ENCODE data around the gene BAIAP2. TPM values are rescaled to one million over a fixed set of nuclear protein-coding genes. Genes with fewer than 3 reads are reported as not detected.

The BAIAP2 gene
- total and polyA plus RNA-seq, 2 of the 13 experiments (the other 11 are each of a cell fraction or from before 2014, with no cell fraction given): 22.5 to 24.0 TPM

GRCh38 chr17:81000631-81001357 lies 34.2 kb upstream of the BAIAP2 start (continued):
- TF ChIP-seq DDIT3 (CRISPR knock-in tag; IDR thresholded peaks at IDR 0.05) (no peak), PAXIP1 (CRISPR knock-in tag; conservative IDR thresholded peaks at IDR 0.05) (peak; percentile 32; the same call in 1 of the 2 replicates), POLR2AphosphoS2 (IDR thresholded peaks at IDR 0.05; ENCODE audit: low read depth, low read length) (no peak), ZEB1 (IDR thresholded peaks at IDR 0.05; ENCODE audit: insufficient replicate concordance, low read depth) (no peak), POLR2AphosphoS5 (IDR thresholded peaks at IDR 0.05; ENCODE audit: low read depth, low read length) (no peak), ERF (CRISPR knock-in tag; IDR thresholded peaks at IDR 0.05) (0 out of 2 replicates have a peak, but pooled peaks have one; percentile 10), ZNF20 (CRISPR knock-in tag; IDR thresholded peaks at IDR 0.05) (no peak), HNF4A (CRISPR knock-in tag; IDR thresholded peaks at IDR 0.05) (peak; percentile 75), TEAD3 (CRISPR knock-in tag; optimal IDR thresholded peaks at IDR 0.05; ENCODE audit: borderline replicate concordance) (no peak), ZBTB46 (CRISPR knock-in tag; IDR thresholded peaks at IDR 0.05; ENCODE audit: borderline replicate concordance) (no peak), CC2D1A (CRISPR knock-in tag; IDR thresholded peaks at IDR 0.05) (no peak), ZNF75D (CRISPR knock-in tag; IDR thresholded peaks at IDR 0.05; ENCODE audit: borderline replicate concordance) (no peak), ZNF414 (CRISPR knock-in tag; IDR thresholded peaks at IDR 0.05) (no peak), RFXANK (CRISPR knock-in tag; IDR thresholded peaks at IDR 0.05) (no peak), FOSL1 (CRISPR knock-in tag; IDR thresholded peaks at IDR 0.05; ENCODE audit: borderline replicate concordance) (no peak), ZHX1 (CRISPR knock-in tag; IDR thresholded peaks at IDR 0.05; ENCODE audit: low read depth) (no peak), CBX5 (CRISPR knock-in tag; IDR thresholded peaks at IDR 0.05; ENCODE audit: borderline replicate concordance) (no peak)
- TF ChIP-seq, protein P1, sequence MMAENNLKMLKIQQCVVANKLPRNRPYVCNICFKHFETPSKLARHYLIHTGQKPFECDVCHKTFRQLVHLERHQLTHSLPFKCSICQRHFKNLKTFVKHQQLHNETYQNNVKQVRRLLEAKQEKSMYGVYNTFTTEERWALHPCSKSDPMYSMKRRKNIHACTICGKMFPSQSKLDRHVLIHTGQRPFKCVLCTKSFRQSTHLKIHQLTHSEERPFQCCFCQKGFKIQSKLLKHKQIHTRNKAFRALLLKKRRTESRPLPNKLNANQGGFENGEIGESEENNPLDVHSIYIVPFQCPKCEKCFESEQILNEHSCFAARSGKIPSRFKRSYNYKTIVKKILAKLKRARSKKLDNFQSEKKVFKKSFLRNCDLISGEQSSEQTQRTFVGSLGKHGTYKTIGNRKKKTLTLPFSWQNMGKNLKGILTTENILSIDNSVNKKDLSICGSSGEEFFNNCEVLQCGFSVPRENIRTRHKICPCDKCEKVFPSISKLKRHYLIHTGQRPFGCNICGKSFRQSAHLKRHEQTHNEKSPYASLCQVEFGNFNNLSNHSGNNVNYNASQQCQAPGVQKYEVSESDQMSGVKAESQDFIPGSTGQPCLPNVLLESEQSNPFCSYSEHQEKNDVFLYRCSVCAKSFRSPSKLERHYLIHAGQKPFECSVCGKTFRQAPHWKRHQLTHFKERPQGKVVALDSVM (CRISPR knock-in tag; IDR thresholded peaks at IDR 0.05): peak; percentile 67
